Measurements from ENCODE around the gene CRELD1.

The CRELD1 gene

GRCh38 chr3:9965200-9965875 is 31.7 kb downstream of the CRELD1 start:
- no peak for DNase-seq

- DNase-seq, result no peak
Measured at GRCh38 chr3:9966841-9967240, 33.2 kb downstream of the CRELD1 start.

DNA sequence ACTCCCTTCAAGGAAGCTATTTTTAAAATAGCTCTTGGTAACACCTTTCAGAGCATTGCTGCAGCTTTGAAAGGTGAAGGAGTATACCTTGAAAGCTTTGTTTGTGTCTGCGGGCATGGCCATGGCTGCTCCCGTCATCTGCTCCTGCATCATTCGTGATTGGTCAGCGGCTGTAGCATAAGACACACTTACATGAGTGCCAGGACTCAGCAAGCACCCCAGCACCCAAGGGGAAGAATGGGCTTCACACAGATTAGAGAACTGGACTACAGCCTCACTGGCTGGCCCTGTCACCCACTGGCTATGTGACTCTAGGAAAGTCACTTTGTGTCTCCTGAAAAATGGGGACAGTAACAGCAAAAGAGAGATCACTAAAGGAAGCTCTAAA is 36.0 kb downstream of the CRELD1 start:
- DNase-seq, result no peak

GRCh38 chr3:9970020-9970652 is 36.5 kb downstream of the CRELD1 start:
- DNase-seq, result no peak

GRCh38 chr3:9976721-9977709 is 43.4 kb downstream of the CRELD1 start:
- DNase-seq, result peak in 1 of 2 donors; percentile 24

- no peak for DNase-seq
Measured at GRCh38 chr3:9978710-9979305, 45.2 kb downstream of the CRELD1 start.

DNA sequence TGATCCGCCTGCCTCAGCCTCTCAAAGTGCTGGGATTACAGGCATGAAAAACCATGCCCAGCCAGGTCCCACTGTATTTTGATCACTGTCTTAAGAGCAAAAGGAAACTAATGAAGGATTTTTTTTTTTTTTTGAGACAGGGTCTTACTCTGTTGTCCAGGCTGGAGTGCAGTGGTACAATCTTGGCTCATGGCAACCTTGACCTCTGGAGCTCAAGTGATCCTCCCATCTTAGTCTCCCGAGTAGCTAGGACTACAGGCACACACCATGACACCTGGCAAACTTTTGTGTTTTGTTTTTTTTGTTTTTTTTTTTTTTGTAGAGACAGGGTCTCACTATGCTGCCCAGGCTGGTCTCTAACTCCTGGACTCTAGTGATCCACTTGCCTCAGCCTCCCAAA is 46.6 kb downstream of the CRELD1 start:
- no peak for DNase-seq

DNA sequence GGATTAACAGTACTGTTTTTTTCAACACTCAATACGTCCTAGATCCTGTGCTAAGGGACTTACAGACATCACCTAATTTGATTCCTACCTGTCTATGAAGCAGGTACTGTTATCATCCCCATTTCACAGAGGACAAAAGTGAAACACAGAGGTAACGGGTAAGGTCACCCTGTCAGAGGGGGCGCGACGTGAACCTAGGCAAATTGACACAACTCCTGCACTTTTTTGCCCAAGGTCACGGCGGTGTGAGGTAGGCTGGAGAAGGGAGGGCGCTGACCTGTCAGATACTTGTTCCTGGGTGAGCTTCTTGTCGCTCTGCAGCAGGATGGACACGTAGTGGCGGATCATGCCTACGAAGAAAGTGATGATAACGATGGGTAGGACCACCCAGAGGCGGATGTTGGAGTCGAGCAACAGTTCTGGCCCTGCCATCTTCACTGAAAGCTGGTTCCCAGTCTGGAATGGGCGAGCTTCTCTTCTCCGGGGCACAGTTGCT is 52.6 kb downstream of the CRELD1 start:
- DNase-seq, result no peak

GRCh38 chr3:9994086-9994844 is 60.6 kb downstream of the CRELD1 start:
- no peak for DNase-seq

All from hippocampal formation (tissue), 2 donors.